WI38 (cell line): ENCODE data around the gene ZWILCH.

ENCODE experiments used
- H3K4me3 ChIP-seq: 2 replicates; pipeline ENCODE4 v1.5.1; 2011; ENCODE audit warnings: low read depth, mild to moderate bottlenecking, control low read depth, low read length
- TF ChIP-seq, protein P1 (sequence below): IDR thresholded peaks from 2 replicates; pipeline ENCODE4 v1.5.1; 2012; ENCODE audit warnings: low read depth, mild to moderate bottlenecking, control low read depth, low read length

The ZWILCH gene

DNA sequence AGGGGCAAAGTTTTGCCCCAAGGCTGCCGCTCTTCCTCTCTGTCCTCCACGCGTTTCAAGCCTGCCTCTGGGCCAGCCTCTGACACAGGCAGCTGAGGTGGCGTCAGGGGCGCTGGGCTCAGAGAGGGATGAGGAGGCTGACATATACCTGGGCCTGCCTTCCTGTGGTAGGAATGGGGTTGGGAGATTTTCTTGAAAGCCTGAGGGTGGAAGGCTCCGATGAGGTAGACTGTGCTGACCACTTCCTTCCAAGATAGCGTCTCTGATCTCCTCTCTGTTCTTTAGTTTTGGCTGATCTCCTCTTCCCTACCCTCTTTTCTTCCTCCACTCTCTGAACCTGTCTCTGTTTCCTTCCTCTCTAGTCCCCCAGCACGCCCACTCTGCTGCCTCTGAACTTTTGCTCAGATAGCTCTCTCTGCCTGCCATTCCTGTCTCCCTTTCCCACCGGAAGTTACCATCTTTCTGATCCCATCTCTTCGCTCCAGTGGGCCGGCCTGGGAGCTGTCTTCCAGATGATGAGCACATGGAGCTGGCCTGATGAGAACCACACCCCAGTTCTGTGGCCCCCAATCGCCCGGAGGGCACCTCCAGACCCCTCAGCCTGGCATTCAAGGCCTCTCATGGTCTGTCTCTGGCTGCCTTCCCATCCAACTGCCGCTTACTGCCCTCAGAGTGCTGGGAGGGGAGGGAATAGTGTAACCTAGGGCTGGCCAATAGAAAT, 93.1 kb downstream of the ZWILCH start:
- TF ChIP-seq, protein P1, sequence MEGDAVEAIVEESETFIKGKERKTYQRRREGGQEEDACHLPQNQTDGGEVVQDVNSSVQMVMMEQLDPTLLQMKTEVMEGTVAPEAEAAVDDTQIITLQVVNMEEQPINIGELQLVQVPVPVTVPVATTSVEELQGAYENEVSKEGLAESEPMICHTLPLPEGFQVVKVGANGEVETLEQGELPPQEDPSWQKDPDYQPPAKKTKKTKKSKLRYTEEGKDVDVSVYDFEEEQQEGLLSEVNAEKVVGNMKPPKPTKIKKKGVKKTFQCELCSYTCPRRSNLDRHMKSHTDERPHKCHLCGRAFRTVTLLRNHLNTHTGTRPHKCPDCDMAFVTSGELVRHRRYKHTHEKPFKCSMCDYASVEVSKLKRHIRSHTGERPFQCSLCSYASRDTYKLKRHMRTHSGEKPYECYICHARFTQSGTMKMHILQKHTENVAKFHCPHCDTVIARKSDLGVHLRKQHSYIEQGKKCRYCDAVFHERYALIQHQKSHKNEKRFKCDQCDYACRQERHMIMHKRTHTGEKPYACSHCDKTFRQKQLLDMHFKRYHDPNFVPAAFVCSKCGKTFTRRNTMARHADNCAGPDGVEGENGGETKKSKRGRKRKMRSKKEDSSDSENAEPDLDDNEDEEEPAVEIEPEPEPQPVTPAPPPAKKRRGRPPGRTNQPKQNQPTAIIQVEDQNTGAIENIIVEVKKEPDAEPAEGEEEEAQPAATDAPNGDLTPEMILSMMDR, result no peak
- no peak overlapping the region for H3K4me3 ChIP-seq
